GM12878 (cell line): ENCODE measurements around the gene EMILIN3. TPM values are rescaled to one million over a fixed set of nuclear protein-coding genes. Genes with fewer than 3 reads are reported as not detected.

Experiments used
- ATAC-seq: fragments of 200-7000 bp; cut with Tn5 transposase; 3 replicates; pipeline ENCODE4 v1.9.1; 2020; ENCODE audit warnings: mild to moderate bottlenecking, moderate library complexity
- BruUV-seq: library from RNA; stranded (reverse); fragments of 400-500 nt; replicated peaks from 2 replicates; lab custom pipeline; 2021; lab: Mats Ljungman, UMichigan
- CTCF ChIA-PET: fragments of 300-600 bp; sonication (Branson Sonifier 250); formaldehyde crosslinking; extraction: SDS; loops from one replicate; lab custom pipeline; 2021; ENCODE audit warnings: inconsistent platforms; lab: Yijun Ruan, JAX
- POLR2A ChIA-PET: fragments of 350-600 bp; formaldehyde crosslinking; extraction: SDS; loops from one replicate; lab custom pipeline; 2021; ENCODE audit warnings: inconsistent platforms; lab: Charles Lee
- RAD21 ChIA-PET: fragments of 300-600 bp; sonication (Branson Sonifier 250); formaldehyde crosslinking; loops from one replicate; lab custom pipeline; 2023; ENCODE audit warnings: antibody characterized with exemption; ENCODE audit not compliant: unreplicated experiment; lab: Charles Lee
- SMC1A ChIA-PET: fragments of 300-600 bp; sonication (Branson Sonifier 250); formaldehyde crosslinking; loops from one replicate; lab custom pipeline; 2023; ENCODE audit not compliant: unreplicated experiment, uncharacterized antibody; lab: Charles Lee
- DNase-seq: peaks from one replicate; pipeline ENCODE4 v3.0.0-alpha.2; 2011; ENCODE audit warnings: low read depth, low spot score
- FAIRE-seq: peaks from 3 replicates; lab custom pipeline; 2011; peaks lifted over from hg19 to GRCh38; lab: Jason Lieb, UNC
- H2AFZ ChIP-seq: 2 replicates; pipeline ENCODE4 v1.6.0; 2011; ENCODE audit warnings: low read depth, low read length, control low read depth; ENCODE audit not compliant: control insufficient read depth
- H3K27ac ChIP-seq: 2 replicates; pipeline ENCODE4 v1.5.1; 2011; ENCODE audit warnings: control low read depth; ENCODE audit not compliant: control insufficient read depth, insufficient read depth
- H3K27me3 ChIP-seq, 2 experiments: replicated peaks in 1 of 2; 2 replicates each; pipeline versions ENCODE4 v1.6.0 to v1.6.1; 2011; ENCODE audit warnings: low read length in 1 of 2; ENCODE audit not compliant: control insufficient read depth in 2 of 2, insufficient read depth in 2 of 2
- H3K36me3 ChIP-seq, 2 experiments: 2 replicates each; pipeline ENCODE4 v1.5.1; 2011; ENCODE audit warnings: low read length in 1 of 2; ENCODE audit not compliant: control insufficient read depth in 2 of 2, insufficient read depth in 2 of 2
- H3K4me1 ChIP-seq: 2 replicates; pipeline ENCODE4 v1.6.1; 2011; ENCODE audit warnings: mild to moderate bottlenecking, low read length, moderate library complexity, mixed read lengths; ENCODE audit not compliant: control insufficient read depth, insufficient read depth
- H3K4me2 ChIP-seq: 2 replicates; pipeline ENCODE4 v1.6.0; 2011; ENCODE audit warnings: control low read depth; ENCODE audit not compliant: control insufficient read depth, insufficient read depth
- H3K4me3 ChIP-seq: fragments of 200-600 bp; sonication (generic); 2 replicates; pipeline ENCODE4 v1.5.1; 2016
- H3K79me2 ChIP-seq: 2 replicates; pipeline ENCODE4 v1.6.0; 2011; ENCODE audit warnings: low read length; ENCODE audit not compliant: control insufficient read depth, insufficient read depth
- H3K9ac ChIP-seq: 2 replicates; pipeline ENCODE4 v1.8.0; 2011; ENCODE audit warnings: low read length, control low read depth, mixed read lengths; ENCODE audit not compliant: control insufficient read depth, insufficient read depth
- H3K9me3 ChIP-seq: replicated peaks from 3 replicates; pipeline ENCODE4 v1.5.1; 2011; ENCODE audit warnings: mild to moderate bottlenecking, low read length; ENCODE audit not compliant: control insufficient read depth, insufficient read depth
- H4K20me1 ChIP-seq: 2 replicates; pipeline ENCODE4 v1.6.0; 2011; ENCODE audit not compliant: control insufficient read depth, insufficient read depth
- E2F4 ChIP-seq: IDR thresholded peaks from 2 replicates; pipeline ENCODE4 v1.6.1; 2012; ENCODE audit warnings: low read depth, low read length, improper control_type of control experiment
- ETV6 ChIP-seq, 2 experiments: fragments of 450-650 bp in 1 of 2; IDR thresholded peaks in 1 of 2; conservative IDR thresholded peaks in 1 of 2; 2 replicates each; pipeline ENCODE4 v1.6.1; 2014; ENCODE audit warnings: antibody characterized with exemption in 1 of 2, borderline replicate concordance in 1 of 2, low read depth in 1 of 2, mild to moderate bottlenecking in 1 of 2, moderate library complexity in 1 of 2
- RUNX3 ChIP-seq: IDR thresholded peaks from 2 replicates; pipeline ENCODE4 v1.6.1; 2012; ENCODE audit warnings: low read length, inconsistent platforms
- YBX1 ChIP-seq: fragments of 450-650 bp; IDR thresholded peaks from 2 replicates; pipeline ENCODE4 v1.6.1; 2016; ENCODE audit warnings: antibody characterized with exemption
- ZBTB4 ChIP-seq: fragments of 450-650 bp; formaldehyde crosslinking; IDR thresholded peaks from 2 replicates; pipeline ENCODE4 v1.4.0; 2022; ENCODE audit warnings: mild to moderate bottlenecking, moderate library complexity
- ZNF592 ChIP-seq: fragments of 450-650 bp; IDR thresholded peaks from 2 replicates; pipeline ENCODE4 v1.6.1; 2017; ENCODE audit warnings: mild to moderate bottlenecking, moderate library complexity
- WGBS: methylation state at CpG from one replicate; pipeline ENCODE4 v1.1.6; 2016; ENCODE audit warnings: low lambda C conversion rate; ENCODE audit not compliant: insufficient replicate concordance, insufficient coverage; ENCODE audit errors: missing lambda C conversion rate; 5-methylcytosine and 5-hydroxymethylcytosine counted together
- in situ Hi-C: fragments of 300-500 bp; cut with MboI; formaldehyde crosslinking; loops from 9 replicates; pipeline ENCODE4 v1.14.3; 2018; ENCODE audit warnings: mixed read lengths
- intact Hi-C: fragments of 100-400 bp; cut with micrococcal nuclease; formaldehyde crosslinking; loops from one replicate; pipeline ENCODE4 v1.14.2; 2022; ENCODE audit not compliant: unreplicated experiment
- polyA plus RNA-seq, 11 experiments: library from polyadenylated mRNA; depleted of rRNA in 4 of 11; unstranded in 6 of 11; stranded (reverse) in 5 of 11; fragments of >200 nt; fragmentation: Nextera tagmentation in 4 of 11; fragmentation: Illumina TruSeq in 1 of 11; extraction: Ambion mirVana in 4 of 11; extraction: Trizol in 1 of 11; gene quantifications; 1 replicate in 1 of 11; 2 replicates in 10 of 11; pipeline versions ENCODE4 v1.2.1 to v1.2.3, GENCODE V29; 2011 to 2016; ENCODE audit warnings: inconsistent platforms in 2 of 11, missing spikeins in 2 of 11, low read depth in 1 of 11
- total RNA-seq, 4 experiments: library from RNA; depleted of rRNA in 3 of 4; stranded (reverse); fragments of >200 nt in 3 of 4; fragmentation: Illumina TruSeq in 1 of 4; extraction: Trizol in 1 of 4; gene quantifications; 2 replicates each; pipeline versions ENCODE4 v1.2.1 to v1.2.3, GENCODE V29; 2013 to 2021

Gene EMILIN3
- total and polyA plus RNA-seq, 10 of the 15 experiments (the other 5 are each of a cell fraction or from before 2014, with no cell fraction given) = not detected

GRCh38 chr20:41408156-41408794, 41.7 kb upstream of the EMILIN3 start:
- no TSS peak for BruUV-seq
- WGBS = 12% methylated on average over 5 of the region's 5 CpGs
- H4K20me1 ChIP-seq = no peaks in the 10 kb centered on the region
- no peaks in the 10 kb centered on the region for H3K27me3 ChIP-seq
- ATAC-seq (peak; percentile 93), DNase-seq (peak; percentile 48), FAIRE-seq (no peak)
- H3K36me3 ChIP-seq = peaks cover 8 to 21% of the 10 kb centered on the region in 2 experiments
- RAD21 ChIA-PET = interaction anchor here (0.6 to 0.7 kb wide), 2 partner anchors 18 to 242 kb away, joined by 3 read pairs; no protein-coding TSS in a partner anchor
- H3K27ac ChIP-seq = 0 out of 2 replicates have a peak overlapping the region, but pooled peaks have one; percentile 3
- H3K9ac ChIP-seq = no peak overlapping the region
- no peaks in the 10 kb centered on the region for H3K79me2 ChIP-seq
- H3K4me2 ChIP-seq = peak overlapping the region; percentile 3; the same call in 1 of the 2 replicates
- H3K4me1 ChIP-seq = peaks cover 17% of the 10 kb centered on the region
- in situ Hi-C loops (no loop called here), intact Hi-C loops (no loop called here)
- POLR2A ChIA-PET = interaction anchor here (0.5 kb wide), 1 partner anchor 17 kb away, joined by 3 read pairs; no protein-coding TSS in a partner anchor
- no peak overlapping the region for H2AFZ ChIP-seq
- CTCF ChIA-PET = no interaction called here
- TF ChIP-seq RUNX3 = peak; percentile 66
- TF ChIP-seq E2F4 = no peak
- no peak overlapping the region for H3K4me3 ChIP-seq
- no peaks in the 10 kb centered on the region for H3K9me3 ChIP-seq
- SMC1A ChIA-PET = interaction anchor here (2.2 kb wide), 1 partner anchor 9 kb away, joined by 4 read pairs; no protein-coding TSS in a partner anchor

GRCh38 chr20:41407607-41408006, 41.0 kb upstream of the EMILIN3 start:
- Histone ChIP-seq H3K9ac (no peak overlapping the region), H4K20me1 (no peaks in the 10 kb centered on the region), H3K79me2 (no peaks in the 10 kb centered on the region), H3K4me3 (no peak overlapping the region), H2AFZ (no peak overlapping the region), H3K9me3 (no peaks in the 10 kb centered on the region), H3K27ac (no peak overlapping the region), H3K4me1 (peaks cover 17% of the 10 kb centered on the region), H3K36me3 (peaks cover 8 to 19% of the 10 kb centered on the region in 2 experiments), H3K4me2 (no peak overlapping the region), H3K27me3 (no peaks in the 10 kb centered on the region)
- SMC1A ChIA-PET = interaction anchor here (0.8 to 2.2 kb wide), 2 partner anchors 9 to 109 kb away, joined by 3 to 4 read pairs; no protein-coding TSS in a partner anchor
- in situ Hi-C loops = no loop called here
- BruUV-seq = no TSS peak
- ATAC-seq (no peak), DNase-seq (no peak), FAIRE-seq (no peak)
- POLR2A ChIA-PET = no interaction called here
- 77% methylated on average over 10 of the region's 10 CpGs for WGBS
- RAD21 ChIA-PET = interaction anchor here (0.6 kb wide), 1 partner anchor 243 kb away, joined by 3 read pairs; no protein-coding TSS in a partner anchor
- intact Hi-C loops = no loop called here
- CTCF ChIA-PET = no interaction called here
- TF ChIP-seq ETV6 (conservative IDR thresholded peaks at IDR 0.05 in 1 of 2, IDR thresholded peaks at IDR 0.05 in 1 of 2; ENCODE audit: borderline replicate concordance in 1 of 2, low read depth in 1 of 2) (no peak), YBX1 (no peak), ZBTB4 (CRISPR knock-in tag) (no peak), ZNF592 (no peak)
